PC-3 (cell line): Measurements from ENCODE around the gene HMSD. TPM values are rescaled to one million over a fixed set of nuclear protein-coding genes. Genes with fewer than 3 reads are reported as not detected.

ENCODE experiments used
- ATAC-seq: fragments of 200-7000 bp; cut with Tn5 transposase; 2 replicates; pipeline ENCODE4 v1.9.1; 2020; ENCODE audit warnings: mild to moderate bottlenecking, moderate library complexity
- BruUV-seq: library from RNA; stranded (reverse); fragments of 400-500 nt; replicated peaks from 2 replicates; lab custom pipeline; 2021; lab: Mats Ljungman, UMichigan
- CTCF ChIA-PET: fragments of 300-600 bp; sonication (Branson Sonifier 250); formaldehyde crosslinking; loops from one replicate; lab custom pipeline; 2022; ENCODE audit warnings: antibody characterized with exemption; lab: Charles Lee
- POLR2A ChIA-PET: fragments of 300-600 bp; sonication (Branson Sonifier 250); formaldehyde crosslinking; loops from one replicate; lab custom pipeline; 2022; ENCODE audit warnings: antibody characterized with exemption; ENCODE audit not compliant: unreplicated experiment; lab: Charles Lee
- DNase-seq: peaks from one replicate; pipeline ENCODE4 v3.0.0-alpha.2; 2015
- H2AFZ ChIP-seq: fragments of 300-600 bp; sonication (generic); 2 replicates; pipeline ENCODE4 v1.6.0; 2016; ENCODE audit warnings: antibody characterized with exemption, low read length
- H3F3A ChIP-seq: fragments of 300-600 bp; sonication (generic); one replicate; pipeline ENCODE4 v1.6.0; 2017; ENCODE audit warnings: antibody characterized with exemption, low read length, control low read depth, mild to moderate bottlenecking; ENCODE audit not compliant: unreplicated experiment
- H3K27ac ChIP-seq: fragments of 300-600 bp; sonication (generic); 2 replicates; pipeline ENCODE4 v1.5.1; 2016; ENCODE audit warnings: mild to moderate bottlenecking, low read length
- H3K27me3 ChIP-seq: fragments of 300-600 bp; sonication (generic); 2 replicates; pipeline ENCODE4 v1.6.1; 2016; ENCODE audit warnings: low read length, mixed read lengths
- H3K36me3 ChIP-seq: fragments of 300-600 bp; sonication (generic); 2 replicates; pipeline ENCODE4 v1.6.1; 2016; ENCODE audit warnings: low read depth, mixed run types, low read length, mixed read lengths
- H3K4me1 ChIP-seq: fragments of 300-600 bp; sonication (generic); 2 replicates; pipeline ENCODE4 v1.5.1; 2016; ENCODE audit warnings: low read length; ENCODE audit not compliant: insufficient read depth
- H3K4me2 ChIP-seq: fragments of 300-600 bp; sonication (generic); 2 replicates; pipeline ENCODE4 v1.6.0; 2016; ENCODE audit warnings: low read length
- H3K4me3 ChIP-seq: fragments of 300-600 bp; sonication (generic); 2 replicates; pipeline ENCODE4 v1.5.1; 2016; ENCODE audit warnings: mild to moderate bottlenecking, low read length, mixed read lengths
- H3K79me2 ChIP-seq: fragments of 300-600 bp; sonication (generic); 2 replicates; pipeline ENCODE4 v1.6.1; 2017; ENCODE audit warnings: low read length, mixed read lengths
- H3K9ac ChIP-seq: fragments of 300-600 bp; sonication (generic); 2 replicates; pipeline ENCODE4 v1.6.0; 2016; ENCODE audit warnings: mild to moderate bottlenecking, low read length
- H3K9me2 ChIP-seq: fragments of 300-600 bp; sonication (generic); replicated peaks from 2 replicates; pipeline ENCODE4 v1.6.1; 2016; ENCODE audit warnings: mixed run types, low read length, mixed read lengths
- H3K9me3 ChIP-seq: fragments of 300-600 bp; sonication (generic); 2 replicates; pipeline ENCODE4 v1.6.1; 2016; ENCODE audit warnings: low read length, mixed read lengths
- H4K20me1 ChIP-seq: fragments of 300-600 bp; sonication (generic); 2 replicates; pipeline ENCODE4 v1.6.1; 2016; ENCODE audit warnings: low read length, mixed read lengths
- CTCF ChIP-seq: fragments of 300-600 bp; sonication (generic); conservative IDR thresholded peaks from 2 replicates; pipeline ENCODE4 v1.5.1; 2017; ENCODE audit warnings: antibody characterized with exemption, low read depth, mild to moderate bottlenecking, low read length
- EZH2 ChIP-seq: fragments of 300-600 bp; sonication (generic); IDR thresholded peaks from one replicate; pipeline ENCODE4 v1.6.1; 2017; ENCODE audit warnings: antibody characterized with exemption, mild to moderate bottlenecking, low read length; ENCODE audit not compliant: unreplicated experiment
- EZH2phosphoT487 ChIP-seq: fragments of 300-600 bp; sonication (generic); IDR thresholded peaks from 2 replicates; pipeline ENCODE4 v1.6.1; 2018; ENCODE audit warnings: mild to moderate bottlenecking, antibody characterized with exemption, low read length, borderline replicate concordance
- intact Hi-C: fragments of 100-400 bp; cut with micrococcal nuclease; formaldehyde crosslinking; loops from 2 replicates; pipeline ENCODE4 v1.9.0; 2023
- total RNA-seq: library from RNA; depleted of rRNA; stranded (reverse); fragments of >200 nt; gene quantifications from 2 replicates; pipeline ENCODE4 v1.2.3, GENCODE V29; 2014

HMSD gene
- total RNA-seq, 1 experiment from 2014 or later: 0.40 TPM

- Histone ChIP-seq H3F3A (no peaks in the 10 kb centered on the region), H3K4me3 (no peak overlapping the region), H3K36me3 (peaks cover 43% of the 10 kb centered on the region), H2AFZ (no peak overlapping the region), H4K20me1 (no peaks in the 10 kb centered on the region), H3K9me3 (no peaks in the 10 kb centered on the region), H3K27me3 (no peaks in the 10 kb centered on the region), H3K79me2 (0 out of 2 replicates have a peak, but pooled peaks cover 4% of the 10 kb centered on the region), H3K9me2 (no peaks in the 10 kb centered on the region), H3K27ac (no peak overlapping the region), H3K9ac (no peak overlapping the region), H3K4me2 (no peak overlapping the region), H3K4me1 (0 out of 2 replicates have a peak, but pooled peaks cover 3% of the 10 kb centered on the region)
- CTCF ChIA-PET: no interaction called here
- no peak for ATAC-seq
- DNase-seq: no peak
- no TSS peak for BruUV-seq
- POLR2A ChIA-PET: no interaction called here
- intact Hi-C loops: no loop called here
- TF ChIP-seq CTCF: no peak
- TF ChIP-seq EZH2phosphoT487: no peak
- TF ChIP-seq EZH2: no peak
These were observed 33.3 kb downstream of the HMSD start for GRCh38 chr18:63982361-63982760.

GRCh38 chr18:63986885-63987284 is 37.8 kb downstream of the HMSD start:
- Histone ChIP-seq H3K9me2 (no peaks in the 10 kb centered on the region), H4K20me1 (no peaks in the 10 kb centered on the region), H3K27ac (no peak overlapping the region), H3F3A (no peaks in the 10 kb centered on the region), H3K4me2 (no peak overlapping the region), H3K4me1 (no peaks in the 10 kb centered on the region), H3K9me3 (no peaks in the 10 kb centered on the region), H3K36me3 (peaks cover 30% of the 10 kb centered on the region), H3K27me3 (no peaks in the 10 kb centered on the region), H3K4me3 (no peak overlapping the region), H3K9ac (no peak overlapping the region), H2AFZ (no peak overlapping the region), H3K79me2 (no peaks in the 10 kb centered on the region)
- no TSS peak for BruUV-seq
- intact Hi-C loops: no loop called here
- TF ChIP-seq EZH2 (no peak), CTCF (no peak), EZH2phosphoT487 (no peak)
- ChIA-PET POLR2A (no interaction called here), CTCF (no interaction called here)
- ATAC-seq: no peak
- DNase-seq: no peak

- H3K27me3 ChIP-seq: no peaks in the 10 kb centered on the region
- H3K9ac ChIP-seq: no peak overlapping the region
- no peaks in the 10 kb centered on the region for H3K4me1 ChIP-seq
- no peaks in the 10 kb centered on the region for H3K79me2 ChIP-seq
- ATAC-seq: no peak
- no peak for TF ChIP-seq EZH2phosphoT487
- no peak for TF ChIP-seq EZH2
- no peak for TF ChIP-seq CTCF
- no peaks in the 10 kb centered on the region for H3K9me3 ChIP-seq
- peaks cover 22% of the 10 kb centered on the region for H3K36me3 ChIP-seq
- POLR2A ChIA-PET: no interaction called here
- no peak overlapping the region for H3K4me3 ChIP-seq
- no peak for DNase-seq
- CTCF ChIA-PET: no interaction called here
- no peak overlapping the region for H3K27ac ChIP-seq
- no peaks in the 10 kb centered on the region for H3F3A ChIP-seq
- H3K4me2 ChIP-seq: no peak overlapping the region
- BruUV-seq: no TSS peak
- no peak overlapping the region for H2AFZ ChIP-seq
- H3K9me2 ChIP-seq: no peaks in the 10 kb centered on the region
- intact Hi-C loops: no loop called here
- H4K20me1 ChIP-seq: no peaks in the 10 kb centered on the region
These were observed 38.6 kb downstream of the HMSD start for GRCh38 chr18:63987743-63988142.
